ENCODE results near the gene ADGRF5. TPM values are rescaled to one million over a fixed set of nuclear protein-coding genes. Genes with fewer than 3 reads are reported as not detected.

Gene ADGRF5
- total RNA-seq, 1 experiment from 2014 or later: 0.34 TPM

GRCh38 chr6:46961711-46962110, 40.0 kb upstream of the ADGRF5 start:
- TF ChIP-seq EZH2 (IDR thresholded peaks at IDR 0.05; ENCODE audit: borderline replicate concordance, low read depth, low read length, poor library complexity, severe bottlenecking) (no peak), CTCF (conservative IDR thresholded peaks at IDR 0.05; ENCODE audit: low read depth, low read length) (no peak)
- POLR2A ChIA-PET (ENCODE audit: low non-redundant PET): interaction anchor here (0.8 kb wide), 1 partner anchor 30 kb away, joined by 3 read pairs; no protein-coding TSS in a partner anchor
- Histone ChIP-seq H3K27ac (ENCODE audit: low read depth, low read length, poor library complexity, severe bottlenecking) (no peak overlapping the region), H3K36me3 (ENCODE audit: insufficient read depth, low read length, poor library complexity, severe bottlenecking) (no peaks in the 10 kb centered on the region), H3K9me3 (ENCODE audit: low read depth, low read length, poor library complexity, severe bottlenecking) (no peaks in the 10 kb centered on the region), H3K4me1 (ENCODE audit: insufficient read depth, low read length, poor library complexity, severe bottlenecking) (no peaks in the 10 kb centered on the region), H3K27me3 (replicated peaks; ENCODE audit: insufficient read depth, low read depth, low read length, poor library complexity) (peaks cover 71% of the 10 kb centered on the region), H3K4me3 (ENCODE audit: low read depth, low read length, poor library complexity, severe bottlenecking) (no peak overlapping the region)
- DNase-seq (ENCODE audit: low spot score): no peak
- intact Hi-C loops (cut with micrococcal nuclease; ENCODE audit: unreplicated experiment): no loop called here
- no TSS peak for BruUV-seq (replicated peaks)
- CTCF ChIA-PET: no interaction called here

DNA sequence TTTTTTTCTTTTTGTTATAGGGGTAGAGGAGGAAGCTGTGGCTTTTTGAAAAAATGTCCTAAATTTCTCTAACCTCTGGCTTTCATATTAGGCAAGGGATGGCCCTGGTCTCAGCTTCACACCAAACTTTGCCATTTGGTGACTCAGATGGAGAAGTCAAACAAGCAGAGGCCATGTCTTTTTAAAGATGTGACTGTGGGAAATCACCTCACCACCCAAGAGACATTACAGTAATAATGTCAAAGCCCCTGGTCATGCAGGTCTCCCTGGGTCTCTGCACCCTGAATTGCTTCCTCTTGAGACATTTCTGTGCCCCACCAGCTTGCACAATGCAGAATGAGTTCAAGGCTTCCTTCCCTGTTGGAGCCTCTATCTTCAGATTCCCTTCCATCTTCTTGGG, 39.5 kb upstream of the ADGRF5 start:
- H3K4me1 ChIP-seq (ENCODE audit: insufficient read depth, low read length, poor library complexity, severe bottlenecking): no peaks in the 10 kb centered on the region
- ChIA-PET CTCF (no interaction called here), POLR2A (ENCODE audit: low non-redundant PET) (interaction anchor here (0.8 kb wide), 1 partner anchor 30 kb away, joined by 3 read pairs; no protein-coding TSS in a partner anchor)
- peaks cover 72% of the 10 kb centered on the region for H3K27me3 ChIP-seq (replicated peaks; ENCODE audit: insufficient read depth, low read depth, low read length, poor library complexity)
- DNase-seq (ENCODE audit: low spot score): no peak
- intact Hi-C loops (cut with micrococcal nuclease; ENCODE audit: unreplicated experiment): no loop called here
- no peak overlapping the region for H3K27ac ChIP-seq (ENCODE audit: low read depth, low read length, poor library complexity, severe bottlenecking)
- no peaks in the 10 kb centered on the region for H3K9me3 ChIP-seq (ENCODE audit: low read depth, low read length, poor library complexity, severe bottlenecking)
- no TSS peak for BruUV-seq (replicated peaks)
- H3K4me3 ChIP-seq (ENCODE audit: low read depth, low read length, poor library complexity, severe bottlenecking): no peak overlapping the region
- TF ChIP-seq EZH2 (IDR thresholded peaks at IDR 0.05; ENCODE audit: borderline replicate concordance, low read depth, low read length, poor library complexity, severe bottlenecking) (no peak), CTCF (conservative IDR thresholded peaks at IDR 0.05; ENCODE audit: low read depth, low read length) (no peak)
- H3K36me3 ChIP-seq (ENCODE audit: insufficient read depth, low read length, poor library complexity, severe bottlenecking): no peaks in the 10 kb centered on the region

DNA sequence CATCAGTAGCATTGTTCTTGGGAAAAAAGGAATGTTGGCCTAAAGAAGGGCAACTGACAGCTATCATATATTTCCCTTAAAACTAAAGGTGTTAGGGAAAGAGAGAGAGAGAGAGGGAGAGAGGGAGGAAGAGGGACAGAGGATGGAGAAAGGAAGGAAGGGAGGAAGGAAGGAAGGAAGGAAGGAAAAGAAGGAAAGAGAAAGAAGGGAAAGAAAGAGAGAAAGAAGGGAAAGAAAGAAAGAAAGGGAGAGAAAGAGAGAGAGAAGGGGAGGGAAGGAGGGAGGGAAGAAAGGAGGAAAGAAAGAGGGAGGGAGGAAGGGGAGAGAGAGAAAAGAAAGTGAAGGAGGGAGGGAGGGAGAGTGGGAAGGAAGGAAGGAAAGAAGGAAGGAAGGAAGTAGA, 37.7 kb upstream of the ADGRF5 start:
- Histone ChIP-seq H3K4me3 (ENCODE audit: low read depth, low read length, poor library complexity, severe bottlenecking) (no peak overlapping the region), H3K27me3 (replicated peaks; ENCODE audit: insufficient read depth, low read depth, low read length, poor library complexity) (peaks cover 59% of the 10 kb centered on the region), H3K4me1 (ENCODE audit: insufficient read depth, low read length, poor library complexity, severe bottlenecking) (peaks cover 9% of the 10 kb centered on the region), H3K27ac (ENCODE audit: low read depth, low read length, poor library complexity, severe bottlenecking) (no peak overlapping the region), H3K9me3 (ENCODE audit: low read depth, low read length, poor library complexity, severe bottlenecking) (no peaks in the 10 kb centered on the region), H3K36me3 (ENCODE audit: insufficient read depth, low read length, poor library complexity, severe bottlenecking) (no peaks in the 10 kb centered on the region)
- intact Hi-C loops (cut with micrococcal nuclease; ENCODE audit: unreplicated experiment): no loop called here
- TF ChIP-seq EZH2 (IDR thresholded peaks at IDR 0.05; ENCODE audit: borderline replicate concordance, low read depth, low read length, poor library complexity, severe bottlenecking): no peak
- TF ChIP-seq CTCF (conservative IDR thresholded peaks at IDR 0.05; ENCODE audit: low read depth, low read length): no peak
- DNase-seq (ENCODE audit: low spot score): no peak
- ChIA-PET POLR2A (ENCODE audit: low non-redundant PET) (no interaction called here), CTCF (no interaction called here)
- BruUV-seq (replicated peaks): no TSS peak
